Measurements from ENCODE around the gene LPIN2.

Gene LPIN2

DNA sequence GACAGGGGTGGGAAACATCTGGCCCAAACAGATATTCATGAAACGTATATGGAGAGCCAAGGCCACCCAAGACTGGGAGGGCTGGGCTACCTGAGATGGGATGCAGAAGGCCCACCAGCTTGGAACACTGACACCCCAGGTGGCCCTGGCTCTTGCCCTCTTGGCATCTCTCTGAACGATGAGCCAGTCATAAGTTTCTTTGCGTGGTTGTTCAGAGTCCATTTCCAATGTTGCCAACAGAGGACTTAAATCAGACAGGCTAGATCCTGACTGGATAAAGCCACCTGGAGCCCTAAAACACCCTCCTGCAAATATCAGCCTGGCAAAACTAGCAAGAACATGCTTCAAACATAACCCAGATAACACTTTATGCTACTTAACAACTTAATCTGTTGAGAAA, 42.6 kb downstream of the LPIN2 start:
- TF ChIP-seq, protein P1, sequence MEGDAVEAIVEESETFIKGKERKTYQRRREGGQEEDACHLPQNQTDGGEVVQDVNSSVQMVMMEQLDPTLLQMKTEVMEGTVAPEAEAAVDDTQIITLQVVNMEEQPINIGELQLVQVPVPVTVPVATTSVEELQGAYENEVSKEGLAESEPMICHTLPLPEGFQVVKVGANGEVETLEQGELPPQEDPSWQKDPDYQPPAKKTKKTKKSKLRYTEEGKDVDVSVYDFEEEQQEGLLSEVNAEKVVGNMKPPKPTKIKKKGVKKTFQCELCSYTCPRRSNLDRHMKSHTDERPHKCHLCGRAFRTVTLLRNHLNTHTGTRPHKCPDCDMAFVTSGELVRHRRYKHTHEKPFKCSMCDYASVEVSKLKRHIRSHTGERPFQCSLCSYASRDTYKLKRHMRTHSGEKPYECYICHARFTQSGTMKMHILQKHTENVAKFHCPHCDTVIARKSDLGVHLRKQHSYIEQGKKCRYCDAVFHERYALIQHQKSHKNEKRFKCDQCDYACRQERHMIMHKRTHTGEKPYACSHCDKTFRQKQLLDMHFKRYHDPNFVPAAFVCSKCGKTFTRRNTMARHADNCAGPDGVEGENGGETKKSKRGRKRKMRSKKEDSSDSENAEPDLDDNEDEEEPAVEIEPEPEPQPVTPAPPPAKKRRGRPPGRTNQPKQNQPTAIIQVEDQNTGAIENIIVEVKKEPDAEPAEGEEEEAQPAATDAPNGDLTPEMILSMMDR (IDR thresholded peaks at IDR 0.05) = no peak
- no peak for DNase-seq
- Histone ChIP-seq H3K27me3 (no peaks in the 10 kb centered on the region), H3K9me3 (no peaks in the 10 kb centered on the region), H3K4me1 (peaks cover 0 to 80% (median 18%) of the 10 kb centered on the region in 4 donors), H3K4me3 (no peak overlapping the region), H3K27ac (peak overlapping the region; percentile 58 to 63), H3K36me3 (no peaks in the 10 kb centered on the region)
- intact Hi-C loops (cut with DNase I; ENCODE audit: low total_unique reads) = no loop called here

DNA sequence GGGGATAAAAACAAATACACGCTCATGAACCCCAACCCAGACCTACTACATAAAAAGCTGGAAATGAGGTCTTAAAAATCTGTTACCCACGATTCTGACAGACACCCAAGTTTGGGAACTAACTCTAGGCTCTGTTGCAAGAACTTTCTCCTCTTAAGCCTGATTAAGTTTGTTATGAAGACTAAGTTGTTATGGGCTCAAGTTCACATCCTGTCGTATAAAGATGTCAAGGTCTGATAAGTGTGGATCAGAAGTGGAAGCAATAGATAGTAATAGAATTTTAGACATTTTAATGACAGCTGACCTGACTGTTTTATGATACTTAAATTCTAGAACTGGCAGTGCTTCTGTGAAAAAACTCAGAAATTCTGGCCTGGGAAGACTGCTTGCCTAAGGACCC, 43.2 kb downstream of the LPIN2 start:
- H3K4me1 ChIP-seq = peaks cover 0 to 78% (median 18%) of the 10 kb centered on the region in 4 donors
- H3K9me3 ChIP-seq = no peaks in the 10 kb centered on the region
- intact Hi-C loops (cut with DNase I; ENCODE audit: low total_unique reads) = no loop called here
- no peaks in the 10 kb centered on the region for H3K27me3 ChIP-seq
- TF ChIP-seq, protein P1 (IDR thresholded peaks at IDR 0.05) = no peak
- DNase-seq = no peak
- no peak overlapping the region for H3K4me3 ChIP-seq
- peak overlapping the region in 1 of 2 donors; percentile 58 for H3K27ac ChIP-seq
- no peaks in the 10 kb centered on the region for H3K36me3 ChIP-seq

DNA sequence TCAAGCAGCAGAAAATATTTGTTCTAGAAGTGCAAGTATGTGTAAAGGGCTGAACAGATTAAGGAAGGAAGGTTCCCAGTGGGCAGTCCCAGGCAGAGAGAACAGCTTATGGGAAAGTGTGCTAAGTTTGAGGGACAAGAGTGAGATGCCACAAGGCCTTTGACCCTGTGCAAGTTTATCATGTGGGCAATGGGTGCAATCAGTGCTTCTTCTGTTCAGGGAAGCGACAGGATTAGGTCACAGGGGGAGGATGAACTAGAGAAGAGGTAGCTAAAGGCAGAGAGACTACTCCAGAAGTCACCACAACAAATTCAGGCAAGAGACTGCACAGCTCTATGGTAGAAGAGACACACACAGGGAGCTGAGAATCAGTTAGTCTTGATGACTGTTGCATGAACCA, 44.3 kb downstream of the LPIN2 start:
- DNase-seq = no peak
- Histone ChIP-seq H3K36me3 (no peaks in the 10 kb centered on the region), H3K4me1 (peaks cover 0 to 76% (median 18%) of the 10 kb centered on the region in 4 donors), H3K27ac (peak overlapping the region; percentile 29 to 45), H3K27me3 (no peaks in the 10 kb centered on the region), H3K4me3 (no peak overlapping the region), H3K9me3 (no peaks in the 10 kb centered on the region)
- TF ChIP-seq, protein P1 (IDR thresholded peaks at IDR 0.05) = no peak
- intact Hi-C loops (cut with DNase I; ENCODE audit: low total_unique reads) = no loop called here

DNA sequence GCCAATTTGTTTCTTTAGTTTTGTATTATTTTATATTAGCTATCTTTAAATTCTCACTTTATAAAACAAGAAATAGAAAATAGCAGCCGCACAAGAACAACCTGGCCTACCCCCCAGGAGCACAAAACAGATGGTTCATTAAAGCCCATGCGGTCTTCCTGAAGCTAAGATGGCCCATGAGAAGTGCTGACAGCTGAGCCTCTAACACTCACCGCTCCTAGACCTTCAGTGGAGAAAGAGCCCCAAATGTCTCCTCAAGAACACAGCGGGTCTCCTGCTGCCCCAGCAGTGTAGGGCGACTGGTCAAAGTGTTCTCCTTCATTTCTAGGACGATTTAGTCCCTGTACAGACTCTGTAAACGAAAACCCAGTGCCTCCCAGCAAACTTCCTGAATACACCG, 45.1 kb downstream of the LPIN2 start:
- H3K27ac ChIP-seq = peak overlapping the region; percentile 26 to 45
- peaks cover 0 to 76% (median 18%) of the 10 kb centered on the region in 4 donors for H3K4me1 ChIP-seq
- H3K27me3 ChIP-seq = no peaks in the 10 kb centered on the region
- no peaks in the 10 kb centered on the region for H3K9me3 ChIP-seq
- no peak for DNase-seq
- TF ChIP-seq, protein P1 (IDR thresholded peaks at IDR 0.05) = no peak
- no peaks in the 10 kb centered on the region for H3K36me3 ChIP-seq
- H3K4me3 ChIP-seq = no peak overlapping the region
- intact Hi-C loops (cut with DNase I; ENCODE audit: low total_unique reads) = no loop called here

DNA sequence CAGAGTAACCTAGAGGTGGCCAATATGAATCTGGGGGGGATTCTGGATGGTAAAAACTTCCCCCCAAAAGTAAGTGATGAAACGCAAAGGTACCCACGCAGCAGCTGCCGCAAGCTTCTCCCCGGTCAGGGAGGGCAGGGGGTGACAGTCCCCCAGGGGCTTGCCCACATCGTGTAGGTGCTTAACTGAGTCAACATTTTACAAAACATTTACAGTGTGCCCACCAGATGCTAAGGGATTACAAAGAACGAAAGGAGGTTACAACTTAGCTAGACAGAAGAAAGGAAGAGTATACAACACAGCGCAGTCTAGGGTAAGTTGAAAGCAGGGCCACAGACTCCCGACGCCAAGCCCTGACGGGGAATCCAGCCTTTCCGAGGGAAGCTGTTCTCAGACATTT, 45.6 kb downstream of the LPIN2 start:
- no peak for DNase-seq
- H3K27ac ChIP-seq = peak overlapping the region; percentile 26 to 45
- intact Hi-C loops (cut with DNase I; ENCODE audit: low total_unique reads) = no loop called here
- peaks cover 0 to 76% (median 17%) of the 10 kb centered on the region in 4 donors for H3K4me1 ChIP-seq
- TF ChIP-seq, protein P1 (IDR thresholded peaks at IDR 0.05) = no peak
- H3K36me3 ChIP-seq = no peaks in the 10 kb centered on the region
- H3K27me3 ChIP-seq = no peaks in the 10 kb centered on the region
- no peaks in the 10 kb centered on the region for H3K9me3 ChIP-seq
- no peak overlapping the region for H3K4me3 ChIP-seq

DNA sequence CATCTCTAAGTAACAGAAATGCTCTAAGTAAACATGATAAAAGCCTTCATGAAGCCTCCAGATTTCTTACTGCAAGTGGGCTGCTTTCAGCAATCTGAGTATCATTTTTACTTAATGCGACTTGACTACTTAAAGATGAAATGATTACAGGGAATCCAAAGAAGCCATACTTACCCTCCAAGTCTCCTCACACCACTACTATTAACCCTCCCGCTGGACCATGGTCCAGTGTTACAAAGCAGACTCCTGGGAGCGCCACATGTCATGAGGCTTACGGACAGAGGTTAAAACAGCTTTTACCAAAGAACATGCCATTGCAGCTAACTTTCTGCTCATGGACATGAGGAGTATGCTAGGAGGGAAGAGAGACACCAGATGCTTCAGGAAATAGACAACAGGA, 46.4 kb downstream of the LPIN2 start:
- intact Hi-C loops (cut with DNase I; ENCODE audit: low total_unique reads) = no loop called here
- Histone ChIP-seq H3K9me3 (no peaks in the 10 kb centered on the region), H3K4me1 (peaks cover 0 to 76% (median 21%) of the 10 kb centered on the region in 4 donors), H3K27me3 (no peaks in the 10 kb centered on the region), H3K36me3 (no peaks in the 10 kb centered on the region), H3K27ac (no peak overlapping the region), H3K4me3 (no peak overlapping the region)
- TF ChIP-seq, protein P1 (IDR thresholded peaks at IDR 0.05) = no peak
- no peak for DNase-seq

Measured in tibial artery (tissue), 4 donors.